ENCODE results near the gene NAALADL1.

Gene NAALADL1

DNA sequence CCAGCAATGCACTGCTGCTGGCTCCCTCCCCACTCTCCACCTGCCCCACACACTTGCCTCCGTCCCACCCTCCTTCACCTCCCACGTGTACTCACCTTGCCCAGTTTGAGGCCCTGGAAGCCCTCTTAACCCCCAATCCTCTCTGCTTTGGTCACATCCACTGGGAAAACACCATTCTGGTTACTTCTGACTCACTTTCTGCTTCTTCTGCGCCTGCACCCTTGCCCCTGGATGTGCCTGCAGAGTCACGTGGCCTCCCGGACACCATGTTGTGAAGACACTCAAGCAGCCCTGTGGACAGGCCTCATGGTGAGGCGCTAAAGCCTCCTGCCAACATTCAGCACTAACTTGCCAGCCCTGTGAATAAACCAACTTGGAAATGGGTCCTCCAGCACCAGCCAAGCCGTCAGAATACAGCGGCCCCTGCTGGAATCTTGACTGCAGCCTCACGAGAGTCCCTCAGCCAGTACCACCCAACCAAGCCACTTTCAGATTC is 2.6 kb upstream of the NAALADL1 start:
- Histone ChIP-seq H3K18ac (ENCODE audit: low read length) (no peak overlapping the region), H3K4me1 (ENCODE audit: control insufficient read depth in 1 of 2, insufficient read depth in 2 of 2, low read length in 2 of 2) (peaks cover 2 to 3% of the 10 kb centered on the region in 2 experiments), H3K36me3 (ENCODE audit: control insufficient read depth in 1 of 2, insufficient read depth in 2 of 2, low read length in 2 of 2) (no peaks in the 10 kb centered on the region), H3K9me3 (ENCODE audit: insufficient read depth, low read depth, low read length) (no peaks in the 10 kb centered on the region), H2AK5ac (ENCODE audit: low read length) (no peak overlapping the region), H4K12ac (ENCODE audit: low read depth, low read length) (no peak overlapping the region), H2AFZ (ENCODE audit: insufficient read depth, low read length, poor library complexity) (no peak overlapping the region), H3K27ac (ENCODE audit: low read depth, low read length) (no peak overlapping the region), H3K4me3 (ENCODE audit: low read depth, low read length) (no peak overlapping the region), H2BK5ac (ENCODE audit: low read depth, low read length, poor library complexity) (no peak overlapping the region), H3K4me2 (ENCODE audit: low read length) (no peak overlapping the region), H3K79me2 (ENCODE audit: control insufficient read depth, insufficient read depth, low read length, poor library complexity) (no peaks in the 10 kb centered on the region), H3K9ac (ENCODE audit: low read length) (no peak overlapping the region), H3K4ac (ENCODE audit: low read depth, low read length) (no peak overlapping the region), H4K91ac (ENCODE audit: low read depth, low read length) (no peak overlapping the region), H3K79me1 (ENCODE audit: low read length) (no peaks in the 10 kb centered on the region), H3K14ac (ENCODE audit: low read length) (no peak overlapping the region), H2BK120ac (ENCODE audit: insufficient read depth, low read length, poor library complexity) (no peak overlapping the region), H2BK12ac (ENCODE audit: low read length) (no peak overlapping the region), H3K23ac (ENCODE audit: low read length) (no peak overlapping the region), H3K27me3 (ENCODE audit: insufficient read depth, low read length) (no peaks in the 10 kb centered on the region), H4K8ac (ENCODE audit: low read depth, low read length) (no peak overlapping the region)
- peak in 1 of 2 donors; percentile 22 for DNase-seq
- WGBS (ENCODE audit: extremely low coverage, insufficient coverage, insufficient read length) = no CpG with 5 or more reads among the region's 9 CpGs

GRCh38 chr11:65059959-65060824 is 1.8 kb upstream of the NAALADL1 start:
- H3K9ac ChIP-seq (ENCODE audit: low read length) = no peak overlapping the region
- H4K12ac ChIP-seq (ENCODE audit: low read depth, low read length) = no peak overlapping the region
- no peak for DNase-seq
- H2BK120ac ChIP-seq (ENCODE audit: insufficient read depth, low read length, poor library complexity) = no peak overlapping the region
- no peak overlapping the region for H3K14ac ChIP-seq (ENCODE audit: low read length)
- no peak overlapping the region for H3K18ac ChIP-seq (ENCODE audit: low read length)
- H3K27me3 ChIP-seq (ENCODE audit: insufficient read depth, low read length) = no peaks in the 10 kb centered on the region
- H3K4me1 ChIP-seq (ENCODE audit: control insufficient read depth in 1 of 2, insufficient read depth in 2 of 2, low read length in 2 of 2) = no peaks in the 10 kb centered on the region
- H3K36me3 ChIP-seq (ENCODE audit: control insufficient read depth in 1 of 2, insufficient read depth in 2 of 2, low read length in 2 of 2) = no peaks in the 10 kb centered on the region
- H3K27ac ChIP-seq (ENCODE audit: low read depth, low read length) = no peak overlapping the region
- no peak overlapping the region for H3K4me3 ChIP-seq (ENCODE audit: low read depth, low read length)
- no CpG with 5 or more reads among the region's 10 CpGs for WGBS (ENCODE audit: extremely low coverage, insufficient coverage, insufficient read length)
- H3K9me3 ChIP-seq (ENCODE audit: insufficient read depth, low read depth, low read length) = no peaks in the 10 kb centered on the region
- H2AK5ac ChIP-seq (ENCODE audit: low read length) = no peak overlapping the region
- no peak overlapping the region for H4K8ac ChIP-seq (ENCODE audit: low read depth, low read length)
- H3K4me2 ChIP-seq (ENCODE audit: low read length) = no peak overlapping the region
- no peak overlapping the region for H2BK12ac ChIP-seq (ENCODE audit: low read length)
- no peaks in the 10 kb centered on the region for H3K79me1 ChIP-seq (ENCODE audit: low read length)
- H3K4ac ChIP-seq (ENCODE audit: low read depth, low read length) = no peak overlapping the region
- H3K79me2 ChIP-seq (ENCODE audit: control insufficient read depth, insufficient read depth, low read length, poor library complexity) = no peaks in the 10 kb centered on the region
- no peak overlapping the region for H2AFZ ChIP-seq (ENCODE audit: insufficient read depth, low read length, poor library complexity)
- H2BK5ac ChIP-seq (ENCODE audit: low read depth, low read length, poor library complexity) = no peak overlapping the region
- no peak overlapping the region for H3K23ac ChIP-seq (ENCODE audit: low read length)
- H4K91ac ChIP-seq (ENCODE audit: low read depth, low read length) = no peak overlapping the region

- no peak overlapping the region for H2BK5ac ChIP-seq (ENCODE audit: low read depth, low read length, poor library complexity)
- no peaks in the 10 kb centered on the region for H3K79me2 ChIP-seq (ENCODE audit: control insufficient read depth, insufficient read depth, low read length, poor library complexity)
- no peak overlapping the region for H2BK120ac ChIP-seq (ENCODE audit: insufficient read depth, low read length, poor library complexity)
- no peak overlapping the region for H4K8ac ChIP-seq (ENCODE audit: low read depth, low read length)
- H3K9ac ChIP-seq (ENCODE audit: low read length) = no peak overlapping the region
- no peak overlapping the region for H3K4ac ChIP-seq (ENCODE audit: low read depth, low read length)
- H3K4me3 ChIP-seq (ENCODE audit: low read depth, low read length) = no peak overlapping the region
- no peak for DNase-seq
- no peak overlapping the region for H3K14ac ChIP-seq (ENCODE audit: low read length)
- no peak overlapping the region for H3K4me2 ChIP-seq (ENCODE audit: low read length)
- no peak overlapping the region for H4K91ac ChIP-seq (ENCODE audit: low read depth, low read length)
- no peak overlapping the region for H2AK5ac ChIP-seq (ENCODE audit: low read length)
- H3K79me1 ChIP-seq (ENCODE audit: low read length) = no peaks in the 10 kb centered on the region
- no peak overlapping the region for H3K18ac ChIP-seq (ENCODE audit: low read length)
- H3K23ac ChIP-seq (ENCODE audit: low read length) = no peak overlapping the region
- H3K27me3 ChIP-seq (ENCODE audit: insufficient read depth, low read length) = no peaks in the 10 kb centered on the region
- no peak overlapping the region for H2AFZ ChIP-seq (ENCODE audit: insufficient read depth, low read length, poor library complexity)
- no peaks in the 10 kb centered on the region for H3K4me1 ChIP-seq (ENCODE audit: control insufficient read depth in 1 of 2, insufficient read depth in 2 of 2, low read length in 2 of 2)
- no peaks in the 10 kb centered on the region for H3K9me3 ChIP-seq (ENCODE audit: insufficient read depth, low read depth, low read length)
- WGBS (ENCODE audit: extremely low coverage, insufficient coverage, insufficient read length) = no CpG with 5 or more reads among the region's 3 CpGs
- no peak overlapping the region for H3K27ac ChIP-seq (ENCODE audit: low read depth, low read length)
- H2BK12ac ChIP-seq (ENCODE audit: low read length) = no peak overlapping the region
- no peak overlapping the region for H4K12ac ChIP-seq (ENCODE audit: low read depth, low read length)
- H3K36me3 ChIP-seq (ENCODE audit: control insufficient read depth in 1 of 2, insufficient read depth in 2 of 2, low read length in 2 of 2) = no peaks in the 10 kb centered on the region
Observed at GRCh38 chr11:65059523-65059922, 1.2 kb upstream of the NAALADL1 start.

- H2BK12ac ChIP-seq (ENCODE audit: low read length) = no peak overlapping the region
- no peak overlapping the region for H3K9ac ChIP-seq (ENCODE audit: low read length)
- no peak for DNase-seq
- H3K14ac ChIP-seq (ENCODE audit: low read length) = no peak overlapping the region
- H3K4me3 ChIP-seq (ENCODE audit: low read depth, low read length) = no peak overlapping the region
- no peak overlapping the region for H3K27ac ChIP-seq (ENCODE audit: low read depth, low read length)
- no peak overlapping the region for H2BK5ac ChIP-seq (ENCODE audit: low read depth, low read length, poor library complexity)
- no CpG with 5 or more reads among the region's 13 CpGs for whole genome bisulfite sequencing (ENCODE audit: extremely low coverage, insufficient coverage, insufficient read length)
- no peak overlapping the region for H2AK5ac ChIP-seq (ENCODE audit: low read length)
- no peaks in the 10 kb centered on the region for H3K79me2 ChIP-seq (ENCODE audit: control insufficient read depth, insufficient read depth, low read length, poor library complexity)
- no peak overlapping the region for H4K91ac ChIP-seq (ENCODE audit: low read depth, low read length)
- H3K18ac ChIP-seq (ENCODE audit: low read length) = no peak overlapping the region
- no peaks in the 10 kb centered on the region for H3K36me3 ChIP-seq (ENCODE audit: control insufficient read depth in 1 of 2, insufficient read depth in 2 of 2, low read length in 2 of 2)
- no peaks in the 10 kb centered on the region for H3K79me1 ChIP-seq (ENCODE audit: low read length)
- H2AFZ ChIP-seq (ENCODE audit: insufficient read depth, low read length, poor library complexity) = no peak overlapping the region
- H2BK120ac ChIP-seq (ENCODE audit: insufficient read depth, low read length, poor library complexity) = no peak overlapping the region
- no peaks in the 10 kb centered on the region for H3K4me1 ChIP-seq (ENCODE audit: control insufficient read depth in 1 of 2, insufficient read depth in 2 of 2, low read length in 2 of 2)
- H3K27me3 ChIP-seq (ENCODE audit: insufficient read depth, low read length) = no peaks in the 10 kb centered on the region
- no peak overlapping the region for H3K4ac ChIP-seq (ENCODE audit: low read depth, low read length)
- no peak overlapping the region for H3K23ac ChIP-seq (ENCODE audit: low read length)
- peaks cover 3% of the 10 kb centered on the region for H3K9me3 ChIP-seq (ENCODE audit: insufficient read depth, low read depth, low read length)
- H4K8ac ChIP-seq (ENCODE audit: low read depth, low read length) = no peak overlapping the region
- H3K4me2 ChIP-seq (ENCODE audit: low read length) = no peak overlapping the region
- no peak overlapping the region for H4K12ac ChIP-seq (ENCODE audit: low read depth, low read length)
Observed at GRCh38 chr11:65058012-65058411, 341 bp downstream of the NAALADL1 start.

Measured in trophoblast cell (in vitro differentiated cells and primary cell).